SH-SY5Y (cell line): Measurements from ENCODE around the gene ALDH3A1.

ENCODE experiments used
- GATA2 ChIP-seq: IDR thresholded peaks from 2 replicates; pipeline ENCODE4 v1.6.1; 2011; ENCODE audit warnings: mild to moderate bottlenecking, low read depth, low read length
- GATA3 ChIP-seq: IDR thresholded peaks from 2 replicates; pipeline ENCODE4 v1.6.1; 2011; ENCODE audit warnings: low read depth, mild to moderate bottlenecking, low read length, moderate library complexity

The ALDH3A1 gene

GRCh38 chr17:19723964-19724363, 24.1 kb downstream of the ALDH3A1 start:
- TF ChIP-seq GATA2, result no peak
- TF ChIP-seq GATA3, result no peak

- TF ChIP-seq GATA2, result no peak
- no peak for TF ChIP-seq GATA3
Observed at GRCh38 chr17:19720631-19721426, 27.3 kb downstream of the ALDH3A1 start.

- no peak for TF ChIP-seq GATA2
- no peak for TF ChIP-seq GATA3
Observed at GRCh38 chr17:19720210-19720475, 28.0 kb downstream of the ALDH3A1 start.

GRCh38 chr17:19719355-19720209, 28.5 kb downstream of the ALDH3A1 start:
- no peak for TF ChIP-seq GATA3
- no peak for TF ChIP-seq GATA2

GRCh38 chr17:19718613-19719354, 29.3 kb downstream of the ALDH3A1 start:
- no peak for TF ChIP-seq GATA3
- no peak for TF ChIP-seq GATA2

GRCh38 chr17:19718041-19718612, 30.0 kb downstream of the ALDH3A1 start:
- TF ChIP-seq GATA2 (no peak), GATA3 (no peak)

GRCh38 chr17:19717411-19717908, 30.6 kb downstream of the ALDH3A1 start:
- TF ChIP-seq GATA2, result no peak
- no peak for TF ChIP-seq GATA3

GRCh38 chr17:19717031-19717360, 31.1 kb downstream of the ALDH3A1 start:
- TF ChIP-seq GATA3, result no peak
- TF ChIP-seq GATA2, result no peak

GRCh38 chr17:19716108-19717030, 31.7 kb downstream of the ALDH3A1 start, which contains the start of gene SLC47A2:
TSS of gene SLC47A2 (minus strand) at chr17:19716584. CDS start at chr17:19716555, 29 bp downstream.
- TF ChIP-seq GATA2, result no peak
- TF ChIP-seq GATA3, result no peak

GRCh38 chr17:19714542-19715411, 33.3 kb downstream of the ALDH3A1 start:
- TF ChIP-seq GATA3 (no peak), GATA2 (no peak)

GRCh38 chr17:19713901-19714361, 34.2 kb downstream of the ALDH3A1 start:
- no peak for TF ChIP-seq GATA3
- no peak for TF ChIP-seq GATA2

GRCh38 chr17:19713462-19713861, 34.6 kb downstream of the ALDH3A1 start:
- TF ChIP-seq GATA2 (no peak), GATA3 (no peak)
